Psoas muscle (tissue), 8 donors: ENCODE measurements around the gene GNPNAT1. TPM values are rescaled to one million over a fixed set of nuclear protein-coding genes. Genes with fewer than 3 reads are reported as not detected.

ENCODE experiments used
- ATAC-seq, 4 donors: fragments of 200-7000 bp; cut with Tn5 transposase; one replicate each; pipeline ENCODE4 v1.9.1; 2020; ENCODE audit warnings: moderate library complexity in 3 of 4, mild to moderate bottlenecking in 2 of 4
- DNase-seq, 2 donors: peaks; one replicate each; pipeline ENCODE4 v3.0.0-alpha.2; 2020
- H3K27ac ChIP-seq: fragments of 200-600 bp; one replicate; pipeline ENCODE4 v1.8.0; 2022
- H3K27me3 ChIP-seq, 3 donors: fragments of 200-600 bp in 1 of 3; one replicate each; pipeline versions ENCODE4 v1.6.1 to v1.8.0; 2013 to 2022; ENCODE audit warnings: low read length in 2 of 3, mild to moderate bottlenecking in 2 of 3, moderate library complexity in 1 of 3; ENCODE audit not compliant: insufficient read depth in 3 of 3
- H3K36me3 ChIP-seq, 2 donors: fragments of 200-600 bp in 1 of 2; one replicate each; pipeline versions ENCODE4 v1.6.1 to v1.8.0; 2013 to 2022; ENCODE audit warnings: low read depth in 1 of 2, mild to moderate bottlenecking in 1 of 2, moderate library complexity in 1 of 2; ENCODE audit not compliant: insufficient read depth in 1 of 2
- H3K4me1 ChIP-seq: fragments of 200-600 bp; one replicate; pipeline ENCODE4 v1.8.0; 2022
- H3K4me3 ChIP-seq: fragments of 200-600 bp; one replicate; pipeline ENCODE4 v1.8.0; 2022; ENCODE audit warnings: mild to moderate bottlenecking
- H3K9me3 ChIP-seq: fragments of 200-600 bp; one replicate; pipeline ENCODE4 v1.8.0; 2022
- WGBS, 3 donors: extraction: QIAGEN DNeasy Blood & Tissue Kit; methylation state at CpG; one replicate each; pipeline versions ENCODE4 v1.1.6 to v1.1.7; 2013; 5-methylcytosine and 5-hydroxymethylcytosine counted together
- intact Hi-C, 2 donors: fragments of 100-400 bp; cut with DNase I; formaldehyde crosslinking; loops; one replicate each; pipeline versions ENCODE4 v1.11.0 to v1.14.2; 2022
- polyA plus RNA-seq, 3 donors: library from polyadenylated mRNA; stranded (reverse); fragments of 200-250 nt; gene quantifications; one replicate each; pipeline ENCODE4 v1.2.3, GENCODE V29; 2013
- total RNA-seq, 4 donors: library from RNA; stranded (reverse); fragmentation: NEBNext Ultra II Directional in 2 of 4; extraction: Animal tissue kit (Norgen Biotek cat#: 25700) in 2 of 4; gene quantifications; one replicate each; pipeline versions ENCODE4 v1.2.1 to v1.2.4, GENCODE V29; 2021 to 2023
- TF ChIP-seq, protein P1 (sequence below): fragments of 200-600 bp; IDR thresholded peaks from one replicate; pipeline ENCODE4 v1.8.0; 2022; ENCODE audit warnings: antibody characterized with exemption
- donor health status: healthy with polysubstance abuse.
- donor health status: DM: no; HTN: no; CAD: no; lungs with moderate emphysema.
- donor health status: Bipolar disorder and iron deficiency.
- donor health status: healthy.
- donor health status: DM: yes; HTN: yes; CAD: no.
- donor health status: DM: no; HTN: no; CAD: no.
- donor health status: DM: no; HTN: no; CAD: no.
- donor health status: DM: yes; HTN: yes; CAD: no.

Gene GNPNAT1
- total and polyA plus RNA-seq, 7 donors: 7.9 to 54.0 (median 15.8) TPM

DNA sequence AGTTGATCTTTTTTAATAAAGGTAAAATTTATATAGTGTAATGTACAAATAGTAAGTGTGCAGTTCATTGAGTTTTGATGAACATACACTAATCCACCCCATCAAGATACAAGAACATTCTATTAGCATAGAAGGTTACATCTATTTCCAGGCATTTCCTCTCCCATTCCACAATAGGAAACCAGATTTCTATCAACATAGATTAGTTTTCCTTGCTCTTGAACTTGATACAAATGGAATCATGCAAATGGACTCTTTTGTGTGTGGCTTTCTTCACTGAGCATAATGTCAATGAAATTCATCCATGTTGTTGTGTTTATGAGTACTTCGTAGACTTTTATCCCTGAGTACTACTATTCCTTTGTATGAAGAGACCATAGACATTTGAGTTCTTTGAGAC, 50.7 kb downstream of the GNPNAT1 start:
- no peaks in the 10 kb centered on the region for H3K9me3 ChIP-seq
- no peaks in the 10 kb centered on the region for H3K27me3 ChIP-seq
- no peak for ATAC-seq
- H3K36me3 ChIP-seq: peaks cover 0 to 8% of the 10 kb centered on the region in 2 donors
- no peaks in the 10 kb centered on the region for H3K4me1 ChIP-seq
- no peak for DNase-seq
- TF ChIP-seq, protein P1, sequence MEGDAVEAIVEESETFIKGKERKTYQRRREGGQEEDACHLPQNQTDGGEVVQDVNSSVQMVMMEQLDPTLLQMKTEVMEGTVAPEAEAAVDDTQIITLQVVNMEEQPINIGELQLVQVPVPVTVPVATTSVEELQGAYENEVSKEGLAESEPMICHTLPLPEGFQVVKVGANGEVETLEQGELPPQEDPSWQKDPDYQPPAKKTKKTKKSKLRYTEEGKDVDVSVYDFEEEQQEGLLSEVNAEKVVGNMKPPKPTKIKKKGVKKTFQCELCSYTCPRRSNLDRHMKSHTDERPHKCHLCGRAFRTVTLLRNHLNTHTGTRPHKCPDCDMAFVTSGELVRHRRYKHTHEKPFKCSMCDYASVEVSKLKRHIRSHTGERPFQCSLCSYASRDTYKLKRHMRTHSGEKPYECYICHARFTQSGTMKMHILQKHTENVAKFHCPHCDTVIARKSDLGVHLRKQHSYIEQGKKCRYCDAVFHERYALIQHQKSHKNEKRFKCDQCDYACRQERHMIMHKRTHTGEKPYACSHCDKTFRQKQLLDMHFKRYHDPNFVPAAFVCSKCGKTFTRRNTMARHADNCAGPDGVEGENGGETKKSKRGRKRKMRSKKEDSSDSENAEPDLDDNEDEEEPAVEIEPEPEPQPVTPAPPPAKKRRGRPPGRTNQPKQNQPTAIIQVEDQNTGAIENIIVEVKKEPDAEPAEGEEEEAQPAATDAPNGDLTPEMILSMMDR: no peak
- no peak overlapping the region for H3K27ac ChIP-seq
- intact Hi-C loops: loop anchor here in 1 of 2 donors (5.0 kb wide), 1 partner anchor 1833 kb away; no protein-coding TSS in a partner anchor
- H3K4me3 ChIP-seq: no peak overlapping the region
- WGBS, 3 donors: 78 to 87% (median 85%) methylated on average over 1 of the region's 1 CpG

DNA sequence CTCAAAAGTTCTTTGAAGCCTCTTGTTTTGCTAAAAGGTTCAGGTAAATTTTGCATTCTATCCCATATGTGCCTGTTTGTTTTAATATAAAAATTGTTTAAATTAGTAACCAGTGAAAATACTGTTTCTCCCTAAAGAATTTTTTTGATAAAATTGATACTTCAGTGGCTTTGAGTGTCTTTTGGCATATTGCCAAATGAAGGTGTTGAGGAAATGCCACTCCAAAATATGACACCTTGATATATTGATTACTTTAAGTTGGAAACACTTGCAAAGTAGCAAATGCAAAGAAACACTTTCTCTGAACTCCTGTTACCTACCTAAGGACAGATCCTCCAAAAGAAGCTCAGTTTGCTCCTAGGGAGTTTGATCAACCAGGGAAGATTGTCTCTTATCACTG, 53.0 kb downstream of the GNPNAT1 start:
- DNase-seq (no peak), ATAC-seq (no peak)
- no peaks in the 10 kb centered on the region for H3K9me3 ChIP-seq
- TF ChIP-seq, protein P1: no peak
- intact Hi-C loops: no loop called here
- peaks cover 0 to 8% of the 10 kb centered on the region in 2 donors for H3K36me3 ChIP-seq
- H3K4me3 ChIP-seq: no peak overlapping the region
- H3K4me1 ChIP-seq: no peaks in the 10 kb centered on the region
- no peak overlapping the region for H3K27ac ChIP-seq
- H3K27me3 ChIP-seq: no peaks in the 10 kb centered on the region

DNA sequence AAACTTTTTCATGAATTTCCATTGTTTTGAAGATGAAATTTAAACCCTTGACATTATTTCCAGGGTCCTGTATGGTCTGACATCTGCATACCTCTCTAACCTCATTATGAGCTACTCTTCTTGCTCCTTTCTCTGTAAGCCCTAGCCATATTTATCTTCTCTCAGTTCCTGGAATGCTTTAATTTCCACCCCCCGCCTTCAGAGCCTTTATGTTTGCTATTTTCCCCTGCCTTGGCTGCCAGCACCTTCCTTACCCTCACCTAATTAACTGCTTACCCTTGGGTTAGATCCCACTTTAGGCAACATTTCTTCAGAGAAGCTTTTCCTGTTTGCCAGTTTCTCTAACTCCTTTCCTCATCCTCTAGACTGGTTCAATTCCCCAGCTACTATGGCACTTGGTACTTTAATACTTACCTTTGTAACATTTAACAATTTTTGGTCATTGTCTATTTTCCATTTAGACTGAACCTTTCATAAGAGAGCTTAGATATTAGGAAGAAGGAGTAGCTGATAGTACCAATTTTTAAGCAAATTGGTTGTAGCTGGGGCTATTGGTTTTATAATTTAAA, 55.4 kb downstream of the GNPNAT1 start:
- Histone ChIP-seq H3K9me3 (no peaks in the 10 kb centered on the region), H3K36me3 (peaks cover 0 to 20% of the 10 kb centered on the region in 2 donors), H3K27ac (no peak overlapping the region), H3K4me1 (peaks cover 6% of the 10 kb centered on the region), H3K4me3 (no peak overlapping the region), H3K27me3 (no peaks in the 10 kb centered on the region)
- TF ChIP-seq, protein P1: no peak
- intact Hi-C loops: no loop called here
- 60 to 67% (median 64%) methylated on average over 1 of the region's 1 CpG for WGBS, 3 donors
- no peak for ATAC-seq
- no peak for DNase-seq

DNA sequence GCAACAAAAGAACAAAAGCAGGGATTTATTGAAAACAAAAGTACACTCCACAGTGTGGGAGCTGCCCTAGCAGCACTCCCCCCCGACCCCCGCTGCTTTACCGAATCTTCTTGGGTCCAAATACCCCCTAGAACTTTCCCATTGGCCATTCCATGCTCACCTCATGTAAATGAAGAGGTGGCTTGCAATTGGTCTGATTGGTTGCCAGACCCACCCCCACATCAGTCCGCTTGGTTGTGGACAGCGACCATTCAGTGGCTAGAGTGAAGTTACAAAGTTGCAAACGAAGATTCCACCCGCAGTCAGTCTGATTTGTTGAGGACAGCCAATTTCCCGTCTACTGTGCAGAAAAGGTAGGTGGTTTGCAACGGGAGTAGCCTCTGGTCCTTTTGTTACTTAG, 57.6 kb downstream of the GNPNAT1 start:
- no peak for ATAC-seq
- Histone ChIP-seq H3K27me3 (no peaks in the 10 kb centered on the region), H3K27ac (no peak overlapping the region), H3K4me3 (no peak overlapping the region), H3K4me1 (peaks cover 8% of the 10 kb centered on the region), H3K9me3 (no peaks in the 10 kb centered on the region), H3K36me3 (peaks cover 0 to 22% of the 10 kb centered on the region in 2 donors)
- WGBS, 3 donors: 92 to 98% (median 95%) methylated on average over 9 of the region's 9 CpGs
- intact Hi-C loops: no loop called here
- DNase-seq: no peak
- TF ChIP-seq, protein P1: no peak

DNA sequence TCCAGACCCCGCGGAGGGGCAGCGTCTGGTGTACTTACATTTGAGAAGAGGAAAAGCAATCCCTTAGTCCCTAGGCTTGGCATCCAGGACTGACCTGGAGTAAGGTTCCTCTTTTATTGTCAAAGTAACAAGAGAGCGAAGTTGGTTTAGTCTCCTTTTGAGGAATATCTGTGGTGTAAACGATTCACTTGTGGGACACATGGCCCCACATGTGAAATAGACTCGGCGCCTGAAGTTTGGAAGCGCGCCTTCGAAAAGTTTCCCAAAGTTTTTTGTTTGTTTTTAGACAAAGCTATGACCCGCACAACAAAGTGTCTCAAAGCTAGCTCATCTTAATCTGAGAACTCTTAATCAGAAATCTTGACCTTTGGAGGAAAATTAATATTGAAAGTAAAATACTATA, 60.7 kb downstream of the GNPNAT1 start:
- Histone ChIP-seq H3K9me3 (no peaks in the 10 kb centered on the region), H3K4me1 (peaks cover 8% of the 10 kb centered on the region), H3K4me3 (peak overlapping the region; percentile 91), H3K27ac (peak overlapping the region; percentile 91), H3K27me3 (no peaks in the 10 kb centered on the region), H3K36me3 (peaks cover 0 to 53% of the 10 kb centered on the region in 2 donors)
- intact Hi-C loops: no loop called here
- 1% methylated on average over 11 of the region's 11 CpGs for WGBS, 3 donors
- TF ChIP-seq, protein P1: no peak
- ATAC-seq: no peak
- no peak for DNase-seq
